ENCODE measurements around the gene CACNG3.

DNA sequence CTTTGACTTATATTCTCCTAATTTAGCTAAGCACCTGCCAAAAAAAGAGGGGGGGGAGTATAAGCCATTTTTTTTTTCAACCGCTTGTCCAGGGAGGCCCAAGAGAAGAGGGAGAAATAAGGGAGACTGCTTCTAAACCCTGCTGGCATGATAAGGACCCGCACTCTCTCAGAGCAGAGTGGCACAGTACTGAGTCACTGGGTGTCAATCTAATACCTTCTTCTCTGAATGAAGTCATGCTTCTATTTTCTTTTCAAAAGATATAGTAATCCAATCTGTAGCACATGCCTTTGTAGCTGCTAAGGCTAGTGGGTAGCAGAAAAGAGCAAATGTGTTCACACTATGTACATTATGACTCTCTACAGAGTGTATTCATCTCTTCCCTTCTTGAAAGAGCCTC, 34.9 kb upstream of the CACNG3 start:
- TF ChIP-seq GATA2 (IDR thresholded peaks at IDR 0.05; ENCODE audit: low read depth, low read length) (no peak), GATA3 (IDR thresholded peaks at IDR 0.05; ENCODE audit: low read depth, low read length) (no peak)

Measured in SH-SY5Y (cell line).